ENCODE results near the gene PDSS2.

Gene PDSS2

GRCh38 chr6:107259951-107260350 is 199.4 kb downstream of the PDSS2 start:
- FAIRE-seq: no peak

- FAIRE-seq: no peak
Observed at GRCh38 chr6:107248147-107248546, 211.2 kb downstream of the PDSS2 start.

DNA sequence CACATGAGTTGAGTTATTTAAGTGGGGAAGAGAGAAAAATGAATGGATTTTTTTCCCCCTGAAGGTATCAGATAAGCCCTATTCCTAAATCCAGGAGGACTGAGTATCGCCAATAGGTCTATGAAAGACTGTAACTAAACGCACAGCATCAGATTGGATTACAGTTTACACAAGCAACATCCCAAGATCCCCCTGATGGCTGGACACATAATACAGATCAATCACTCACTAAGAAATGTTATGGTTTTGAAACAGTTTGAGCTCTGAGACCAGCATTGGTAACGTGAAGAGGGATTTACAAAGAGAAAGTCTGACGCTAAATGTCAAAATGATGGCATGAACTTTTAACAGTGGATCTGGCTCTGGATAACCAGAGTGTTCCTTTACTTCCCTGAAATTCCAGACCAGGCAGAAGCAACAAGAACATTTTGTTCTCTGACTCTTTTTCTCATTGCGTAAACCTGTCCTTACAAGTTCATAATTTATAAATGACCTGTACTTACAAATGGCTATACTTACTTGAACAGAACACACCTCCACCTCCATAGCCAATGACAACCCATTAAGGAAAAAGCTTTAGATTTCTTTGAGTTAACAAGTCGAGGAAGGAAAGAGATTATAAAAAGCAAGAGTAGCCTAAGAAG is 212.3 kb downstream of the PDSS2 start:
- no peak for FAIRE-seq

- no peak for FAIRE-seq
Observed at GRCh38 chr6:107246249-107246971, 213.0 kb downstream of the PDSS2 start.

GRCh38 chr6:107244742-107245480 is 214.5 kb downstream of the PDSS2 start:
- FAIRE-seq: no peak

- FAIRE-seq: no peak
Observed at GRCh38 chr6:107244082-107244741, 215.2 kb downstream of the PDSS2 start.

DNA sequence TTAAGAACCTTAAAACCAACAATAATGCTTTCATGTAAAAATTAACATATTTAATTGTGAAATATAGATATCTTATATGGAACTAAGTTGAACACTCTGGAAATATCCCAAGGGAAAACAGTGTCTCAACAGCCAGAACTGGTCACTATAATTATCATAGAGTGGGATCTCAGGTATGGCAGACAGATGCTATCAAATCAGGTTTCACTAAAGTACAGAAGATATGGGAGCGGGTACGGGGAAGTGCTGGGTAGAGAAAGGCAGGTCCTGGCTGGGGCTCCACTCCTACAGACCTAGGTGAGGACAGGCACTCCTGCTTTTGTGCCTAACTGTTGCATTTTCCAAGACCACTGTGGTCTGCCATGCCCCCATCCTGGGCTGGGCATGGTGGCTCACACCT is 215.9 kb downstream of the PDSS2 start:
- FAIRE-seq: no peak

GRCh38 chr6:107237992-107238660 is 221.2 kb downstream of the PDSS2 start:
- no peak for FAIRE-seq

- no peak for FAIRE-seq
Observed at GRCh38 chr6:107235511-107235910, 223.9 kb downstream of the PDSS2 start.

- FAIRE-seq: no peak
Observed at GRCh38 chr6:107235007-107235406, 224.4 kb downstream of the PDSS2 start.

GRCh38 chr6:107231243-107231642 is 228.1 kb downstream of the PDSS2 start:
- no peak for FAIRE-seq

GRCh38 chr6:107230448-107230847 is 228.9 kb downstream of the PDSS2 start:
- no peak for FAIRE-seq

DNA sequence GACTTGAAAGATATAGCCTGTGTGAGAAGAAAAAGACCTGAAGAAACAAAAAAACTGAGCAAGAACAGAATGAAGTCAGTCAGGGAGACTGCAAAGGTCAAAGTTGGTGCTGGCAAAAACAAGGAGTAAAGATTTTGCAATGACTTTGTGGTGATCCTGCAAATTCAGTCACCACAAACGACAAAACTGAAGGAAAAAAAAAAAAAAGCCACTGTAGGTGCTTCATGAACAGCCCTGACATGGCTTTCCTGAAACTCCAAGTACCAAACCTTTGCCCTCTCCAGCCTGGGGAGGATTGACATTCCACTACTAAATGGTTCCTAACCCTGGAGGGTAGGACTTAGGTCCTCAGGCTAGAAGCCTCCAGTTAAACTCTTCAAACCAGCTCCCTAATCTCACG is 229.3 kb downstream of the PDSS2 start:
- no peak for FAIRE-seq

DNA sequence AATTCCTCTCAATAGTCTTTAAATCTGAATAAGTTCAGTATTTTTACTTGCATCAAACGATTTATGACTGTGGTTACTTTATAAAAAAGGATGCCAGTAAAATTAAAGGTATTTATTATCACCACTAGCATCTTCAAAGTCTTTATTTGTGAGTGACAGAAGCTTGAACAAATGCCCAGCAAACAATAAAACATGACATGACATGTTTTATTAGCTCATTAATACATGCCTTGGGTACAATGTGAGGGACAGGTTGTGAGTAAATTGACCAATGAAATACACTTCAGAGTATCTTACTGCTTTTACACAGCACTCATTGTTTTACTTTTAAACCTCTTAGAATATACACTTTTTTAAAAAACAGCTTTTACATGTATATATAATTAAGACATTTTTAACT is 230.6 kb downstream of the PDSS2 start:
- no peak for FAIRE-seq

GRCh38 chr6:107221519-107221918 is 237.8 kb downstream of the PDSS2 start:
- FAIRE-seq: no peak

DNA sequence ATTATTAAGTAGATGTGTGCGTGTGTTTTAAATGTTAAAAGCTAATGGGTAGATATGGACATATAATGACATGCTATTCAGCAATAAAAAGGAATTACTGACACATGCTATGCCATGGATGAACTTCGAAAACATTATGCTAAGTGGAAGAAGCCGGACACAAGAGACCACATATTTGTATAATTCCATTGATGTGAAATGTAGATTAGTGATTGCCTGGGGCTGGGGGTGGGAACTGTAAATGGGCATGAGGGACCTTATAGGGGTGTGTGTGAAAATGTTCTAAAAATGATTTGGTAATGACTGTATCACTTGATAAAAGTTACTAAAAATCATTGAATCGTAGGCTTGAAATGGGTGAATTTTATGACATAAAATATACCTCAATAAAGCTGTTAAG is 239.5 kb downstream of the PDSS2 start:
- FAIRE-seq: no peak

GRCh38 chr6:107218142-107218541 is 241.2 kb downstream of the PDSS2 start:
- no peak for FAIRE-seq

DNA sequence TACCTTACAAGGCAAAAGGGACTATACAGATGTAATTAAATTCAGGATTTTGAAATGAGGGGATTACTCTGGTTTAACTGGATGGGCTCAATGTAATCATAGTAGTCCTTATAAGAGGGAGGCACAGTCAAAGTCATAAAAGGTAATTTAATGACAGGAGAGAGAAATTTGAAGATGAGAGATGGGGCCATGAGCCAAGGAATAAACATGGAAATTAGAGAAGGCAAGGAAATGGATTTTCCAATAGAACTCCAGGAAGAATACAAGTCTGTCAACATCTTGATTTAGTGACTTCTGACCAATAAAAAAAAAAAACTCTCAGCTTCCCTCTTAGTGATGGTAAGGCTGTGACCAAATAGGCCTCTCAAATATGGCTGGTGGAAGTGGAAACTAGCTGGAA is 242.1 kb downstream of the PDSS2 start:
- no peak for FAIRE-seq

DNA sequence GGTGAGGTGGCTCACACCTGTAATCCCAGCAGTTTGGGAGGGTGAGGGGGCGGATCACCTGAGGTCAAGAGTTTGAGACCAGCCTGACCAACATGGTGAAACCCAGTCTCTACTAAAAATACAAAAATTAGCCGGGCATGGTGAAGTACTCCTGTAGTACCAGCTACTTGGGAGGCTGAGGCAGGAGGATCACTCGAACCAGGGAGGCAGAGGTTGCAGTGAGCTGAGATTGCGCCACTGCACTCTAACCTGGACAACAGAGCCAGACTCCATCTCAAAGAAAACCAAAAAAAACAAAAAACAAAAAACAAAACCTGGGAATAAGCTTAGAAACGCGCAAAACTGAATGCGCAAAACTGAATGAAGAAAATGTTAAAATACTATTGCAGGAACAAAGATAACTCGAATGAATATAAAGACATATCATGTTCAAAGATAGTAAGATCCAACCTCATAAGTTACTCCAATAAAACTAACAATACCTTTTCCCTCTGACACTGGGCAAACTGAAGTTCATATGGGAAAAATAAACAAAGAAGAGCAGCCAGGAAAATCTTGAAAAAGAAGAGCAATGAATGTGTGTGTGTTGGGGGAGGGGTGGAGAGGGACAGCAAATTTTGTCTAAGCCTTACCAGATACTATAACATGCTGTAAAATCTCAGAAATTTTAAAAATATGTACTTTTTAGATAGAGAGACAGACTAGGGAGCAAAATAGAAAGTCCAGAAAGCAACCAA is 243.0 kb downstream of the PDSS2 start:
- FAIRE-seq: no peak

DNA sequence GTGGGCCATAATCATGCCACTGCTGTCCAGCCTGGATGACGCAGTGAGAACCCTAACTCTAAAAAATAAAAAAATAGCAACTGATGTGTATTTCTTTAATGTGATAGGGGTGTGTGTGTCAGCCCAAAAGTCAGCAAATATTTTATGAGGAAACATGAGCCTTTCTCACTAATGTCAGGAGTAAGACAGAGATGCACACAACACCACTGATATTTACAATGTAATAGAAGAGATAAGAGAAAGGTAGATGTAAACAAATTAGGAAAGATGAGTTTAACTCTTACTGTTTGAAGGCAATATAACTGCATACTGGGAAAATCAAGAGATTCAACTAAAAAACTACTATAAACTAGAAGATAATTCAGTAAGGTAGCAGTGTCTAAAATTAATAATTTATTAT is 244.0 kb downstream of the PDSS2 start:
- no peak for FAIRE-seq

- no peak for FAIRE-seq
Observed at GRCh38 chr6:107214655-107215054, 244.7 kb downstream of the PDSS2 start.

All from A204.1 (cell line).